Activated CD8-positive, alpha-beta memory T cell treated with anti-CD3 and anti-CD28 coated beads, Interleukin-2, amount 50 U/mL, for 4 hours (primary cell): ENCODE measurements around the gene CCDC187.

Experiments used
- DNase-seq: peaks from one replicate; pipeline ENCODE4 v3.0.0-alpha.2; 2020

CCDC187 gene

DNA sequence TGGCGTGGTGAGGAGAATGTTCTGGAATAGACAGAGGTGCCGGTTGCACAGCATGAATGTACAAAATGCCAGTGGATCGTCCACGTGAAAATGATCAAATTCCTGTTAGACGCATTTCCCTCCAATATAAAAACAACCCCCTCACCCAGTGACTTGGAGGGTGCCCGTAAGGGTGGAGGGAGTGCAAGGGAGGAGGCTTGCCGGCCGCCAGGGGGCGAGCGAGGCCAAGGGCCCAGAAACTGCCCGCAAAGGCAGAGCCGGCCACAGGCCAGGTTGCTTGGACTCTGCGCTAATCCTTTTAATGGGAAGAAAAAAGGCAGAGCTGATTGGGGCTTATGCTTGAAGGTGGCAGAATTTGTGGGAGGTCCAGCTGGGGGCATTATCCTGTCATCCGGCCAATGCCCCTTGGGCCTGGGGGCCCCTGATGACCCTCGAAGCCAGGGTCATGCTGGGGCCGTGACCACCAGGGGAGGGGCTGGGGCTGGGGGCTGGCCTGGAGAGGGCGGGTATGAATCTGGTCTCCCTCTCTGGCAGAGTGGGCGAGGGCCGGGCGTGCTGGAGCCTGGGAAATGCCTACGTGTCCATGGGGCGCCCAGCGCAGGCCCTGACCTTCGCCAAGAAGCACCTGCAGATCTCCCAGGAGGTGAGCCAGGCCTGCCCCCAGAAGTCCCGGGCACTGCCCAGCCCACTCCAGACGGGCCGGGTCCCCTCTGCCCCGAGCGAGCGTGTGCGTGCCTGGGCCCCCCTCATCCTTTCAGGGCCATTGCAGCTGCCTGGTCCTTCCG is 35.5 kb upstream of the CCDC187 start:
- DNase-seq = no peak

GRCh38 chr9:136338511-136338910 is 34.6 kb upstream of the CCDC187 start:
- DNase-seq = no peak

GRCh38 chr9:136337416-136338395 is 33.8 kb upstream of the CCDC187 start:
- DNase-seq = no peak

DNA sequence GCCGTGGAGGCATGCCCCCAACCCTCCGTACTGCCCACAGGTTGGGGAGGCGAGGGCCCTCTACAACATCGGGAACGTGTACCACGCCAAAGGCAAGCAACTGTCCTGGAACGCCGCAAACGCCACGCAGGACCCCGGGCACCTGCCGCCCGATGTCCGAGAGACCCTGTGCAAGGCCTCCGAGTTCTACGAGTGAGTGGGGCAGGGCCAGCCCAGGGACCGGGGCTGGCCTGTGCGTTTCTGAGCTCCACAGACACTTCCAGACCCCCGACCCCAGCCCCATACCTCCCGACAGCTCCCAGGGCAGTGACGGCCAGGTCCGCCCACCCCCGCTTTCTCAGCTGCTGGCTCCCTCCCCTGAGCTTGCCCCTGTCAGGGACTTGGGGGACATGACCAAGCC is 33.0 kb upstream of the CCDC187 start:
- no peak for DNase-seq

DNA sequence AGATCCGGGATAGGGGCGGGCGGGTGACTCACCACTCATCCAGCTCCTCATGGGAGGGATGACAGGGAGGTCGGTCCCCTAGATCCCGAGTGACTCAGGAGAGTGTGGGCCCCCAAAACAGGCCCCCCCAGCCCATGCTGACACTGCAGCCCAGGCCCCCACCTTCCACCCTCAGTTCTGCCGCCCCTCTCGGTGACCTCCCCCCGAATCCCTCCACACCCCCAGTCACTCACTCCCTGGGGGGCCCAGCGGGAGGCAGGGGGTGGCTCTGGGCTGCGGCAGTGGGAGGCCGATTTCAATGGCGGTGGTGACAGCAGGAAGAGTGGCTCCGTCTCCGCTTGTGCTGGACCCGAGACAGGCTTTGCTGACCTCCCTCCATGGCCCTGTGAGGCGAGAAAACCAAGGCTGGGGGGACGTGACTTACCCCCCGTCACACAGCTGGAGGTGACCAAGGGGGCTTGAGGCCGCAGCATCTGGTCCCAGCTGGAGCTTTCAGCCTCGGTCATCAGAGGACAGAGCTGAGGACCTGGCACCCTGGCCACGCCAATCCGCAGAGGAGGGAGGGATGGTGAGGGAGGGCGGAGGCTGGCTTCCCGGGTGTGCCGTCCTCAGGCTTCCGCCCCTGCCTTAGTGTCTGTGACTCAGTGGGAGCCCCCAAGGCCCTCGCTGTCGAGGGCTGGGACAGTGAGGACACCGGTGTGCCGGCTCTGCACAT is 32.4 kb upstream of the CCDC187 start:
- DNase-seq = no peak

- DNase-seq = no peak
Observed at GRCh38 chr9:136335296-136336155, 31.6 kb upstream of the CCDC187 start.

DNA sequence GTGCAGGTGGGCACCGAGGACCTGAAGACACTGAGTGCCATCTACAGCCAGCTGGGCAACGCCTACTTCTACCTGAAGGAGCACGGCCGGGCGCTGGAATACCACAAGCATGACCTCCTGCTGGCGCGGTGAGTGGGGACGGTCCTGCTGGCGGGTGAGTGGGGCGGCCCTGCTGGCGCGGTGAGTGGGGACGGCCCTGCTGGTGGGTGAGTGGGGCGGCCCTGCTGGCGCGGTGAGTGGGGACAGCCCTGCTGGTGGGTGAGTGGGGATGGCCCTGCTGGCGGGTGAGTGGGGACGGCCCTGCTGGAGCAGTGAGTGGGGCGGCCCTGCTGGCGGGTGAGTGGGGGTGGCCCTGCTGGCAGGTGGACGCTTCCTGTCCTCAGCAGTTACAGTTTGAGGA is 30.6 kb upstream of the CCDC187 start:
- no peak for DNase-seq

DNA sequence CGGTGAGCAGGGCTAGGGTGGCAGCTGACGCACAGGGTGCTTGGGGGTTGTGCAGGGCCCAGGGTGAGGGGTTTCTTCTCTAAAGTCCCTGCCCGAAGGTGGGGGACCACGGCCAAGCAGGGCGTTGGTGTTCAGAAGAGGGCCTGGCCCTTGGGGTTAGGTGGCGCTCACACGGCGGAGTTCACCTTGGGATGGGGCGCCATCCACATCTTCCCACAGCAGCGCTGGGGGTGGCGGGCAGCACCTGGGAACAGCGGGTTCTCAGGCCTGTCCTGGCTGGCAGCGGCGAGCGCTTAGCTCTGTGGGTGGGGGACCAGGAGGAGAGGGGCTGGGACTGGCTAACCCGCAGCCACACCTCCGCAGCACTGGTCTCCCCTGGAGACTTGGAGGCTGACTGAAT is 29.6 kb upstream of the CCDC187 start:
- no peak for DNase-seq

- DNase-seq = no peak
Observed at GRCh38 chr9:136333045-136333444, 29.2 kb upstream of the CCDC187 start.

DNA sequence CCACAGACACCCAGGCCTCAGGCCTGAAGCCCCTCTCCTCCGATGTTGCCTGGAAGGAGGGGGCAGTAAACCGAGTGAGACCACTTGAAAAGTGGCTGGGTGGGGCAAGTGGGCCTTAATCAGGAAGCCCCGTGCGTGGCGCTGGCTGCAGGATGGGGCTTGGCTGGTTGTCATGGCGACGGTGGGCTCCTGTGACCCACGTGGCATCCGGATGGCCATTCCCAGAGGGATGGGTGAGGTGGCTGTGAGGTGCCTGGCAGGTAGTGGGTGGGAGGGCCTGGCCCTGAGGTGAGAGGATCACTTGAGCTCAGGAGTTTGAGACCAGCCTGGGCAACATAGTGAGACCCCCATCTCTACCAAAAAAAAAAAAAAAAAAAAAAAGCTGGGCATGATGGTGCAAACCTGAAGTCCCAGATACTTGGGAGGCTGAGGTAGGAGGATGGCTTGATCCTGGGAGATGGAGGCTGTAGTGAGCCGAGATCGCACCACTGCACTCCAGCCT is 28.6 kb upstream of the CCDC187 start:
- DNase-seq = no peak

DNA sequence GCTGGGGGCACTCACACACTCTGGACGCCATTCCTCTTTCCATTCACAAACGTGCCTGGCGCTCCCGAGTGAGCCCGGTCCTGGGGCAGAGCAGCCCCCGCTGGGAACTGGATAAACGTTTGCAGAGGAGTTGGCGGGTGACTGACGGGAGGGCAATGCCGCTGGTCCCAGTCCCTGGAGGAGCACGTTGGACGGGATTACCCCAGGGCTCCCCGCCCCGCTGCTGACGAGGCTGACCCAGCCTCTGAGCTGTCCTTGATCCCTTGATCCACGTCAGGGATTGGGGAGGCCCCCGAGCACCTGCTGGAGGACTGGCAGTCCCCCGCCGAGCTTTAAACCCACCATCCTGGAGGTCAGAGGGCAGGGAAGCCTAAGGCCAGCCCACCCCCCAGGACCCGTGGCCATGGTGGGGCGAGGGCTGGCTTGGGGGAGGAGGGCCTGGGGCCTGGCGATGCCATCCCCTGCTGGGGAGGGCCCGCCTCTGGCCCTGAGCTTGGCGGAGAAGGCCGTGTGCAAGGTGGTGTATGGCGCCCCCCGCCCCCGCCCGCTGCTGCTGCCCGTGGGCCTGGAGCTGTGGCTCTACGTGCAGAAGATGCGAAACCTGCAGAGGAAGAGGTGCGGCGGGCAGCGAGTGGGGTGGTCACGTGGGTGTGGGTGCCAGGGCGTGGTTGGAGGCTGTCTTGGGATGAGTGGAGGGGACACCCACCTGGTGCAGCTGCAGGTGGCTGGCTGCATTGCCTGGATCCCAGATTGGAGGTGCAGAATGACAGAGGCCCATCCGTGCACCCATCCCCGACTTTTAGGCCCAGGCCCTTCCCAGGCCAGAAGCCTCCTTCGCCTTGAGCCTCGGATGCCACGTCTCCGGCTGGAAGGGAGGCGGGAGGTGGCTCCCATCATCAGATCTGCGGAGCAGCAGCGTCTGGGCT is 27.9 kb upstream of the CCDC187 start:
- no peak for DNase-seq

DNA sequence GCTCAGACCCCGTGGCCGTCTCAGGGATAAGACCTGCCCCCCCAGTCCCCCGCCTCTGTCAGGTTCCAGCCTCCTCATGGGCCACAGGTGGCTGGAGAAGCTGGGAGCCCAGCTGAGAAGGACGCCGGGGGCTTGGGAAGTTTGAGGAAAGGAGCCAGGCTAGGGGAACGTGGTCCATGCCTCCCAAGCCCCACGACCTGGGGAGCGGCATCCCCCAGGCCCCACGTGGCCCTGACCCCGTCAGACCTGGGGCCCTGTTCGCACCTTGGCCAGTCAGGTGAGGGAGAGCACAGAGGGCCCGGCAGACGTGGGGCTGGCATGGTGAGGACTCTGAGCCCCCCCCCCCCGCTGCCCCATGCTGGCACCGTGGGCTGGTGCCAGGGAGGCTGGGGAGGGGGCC is 27.1 kb upstream of the CCDC187 start:
- DNase-seq = no peak

- no peak for DNase-seq
Observed at GRCh38 chr9:136330406-136330990, 26.6 kb upstream of the CCDC187 start.

DNA sequence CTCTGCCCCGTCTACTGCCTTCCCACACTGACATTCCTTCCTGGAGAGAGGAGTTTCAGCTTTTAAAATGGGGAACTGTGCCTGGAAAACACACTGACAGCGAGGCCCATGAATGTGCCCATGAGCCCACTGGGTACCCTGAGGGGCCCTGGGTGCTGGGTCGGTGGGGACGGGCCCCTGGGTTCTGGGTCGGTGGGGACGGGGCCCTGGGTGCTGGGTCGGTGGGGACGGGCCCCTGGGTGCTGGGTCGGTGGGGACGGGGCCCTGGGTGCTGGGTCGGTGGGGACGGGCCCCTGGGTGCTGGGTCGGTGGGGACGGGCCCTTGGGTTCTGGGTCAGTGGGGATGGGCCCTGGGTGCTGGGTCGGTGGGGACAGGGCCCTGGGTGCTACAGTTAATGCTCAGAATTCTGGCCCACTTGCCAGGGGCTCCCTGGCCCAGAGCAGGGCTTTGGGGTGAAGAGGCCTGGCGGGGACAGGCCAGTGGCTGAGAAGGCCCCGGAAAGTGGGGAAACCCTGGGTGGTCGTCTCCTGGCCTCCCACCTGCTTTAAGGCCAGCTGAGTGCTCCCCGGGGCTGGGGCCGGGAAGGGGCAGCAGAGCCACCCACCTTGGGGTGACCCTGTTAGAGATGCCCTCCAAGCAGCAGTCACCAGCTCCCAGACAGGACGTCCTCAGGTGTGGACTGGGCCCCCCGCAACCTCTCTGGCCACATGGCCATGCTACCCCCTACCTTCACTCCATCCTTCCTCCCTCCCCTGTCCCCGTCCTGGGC is 25.9 kb upstream of the CCDC187 start:
- DNase-seq = no peak

GRCh38 chr9:136329211-136329627 is 25.3 kb upstream of the CCDC187 start:
- DNase-seq = no peak

DNA sequence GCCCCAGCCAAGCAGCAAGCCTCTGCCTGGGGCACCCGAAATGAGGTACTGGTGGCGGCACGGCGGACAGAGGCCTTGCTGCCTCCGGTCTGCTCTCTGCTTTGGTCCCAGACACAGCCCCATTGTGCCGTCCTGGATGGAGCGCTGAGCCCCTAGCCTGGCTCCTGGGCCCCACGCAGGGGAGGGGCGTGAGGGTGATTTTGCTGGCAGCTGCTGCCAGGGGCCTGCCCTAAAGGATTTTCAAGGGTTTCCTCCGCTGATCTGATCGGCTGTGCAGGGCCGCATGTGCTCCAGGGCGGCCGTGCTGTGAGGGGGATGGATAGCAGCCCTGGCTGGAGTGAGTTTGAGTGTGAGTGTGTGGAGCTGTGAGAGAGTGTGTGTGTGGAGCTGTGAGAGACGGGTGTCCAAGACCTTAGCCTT is 24.7 kb upstream of the CCDC187 start:
- no peak for DNase-seq

DNA sequence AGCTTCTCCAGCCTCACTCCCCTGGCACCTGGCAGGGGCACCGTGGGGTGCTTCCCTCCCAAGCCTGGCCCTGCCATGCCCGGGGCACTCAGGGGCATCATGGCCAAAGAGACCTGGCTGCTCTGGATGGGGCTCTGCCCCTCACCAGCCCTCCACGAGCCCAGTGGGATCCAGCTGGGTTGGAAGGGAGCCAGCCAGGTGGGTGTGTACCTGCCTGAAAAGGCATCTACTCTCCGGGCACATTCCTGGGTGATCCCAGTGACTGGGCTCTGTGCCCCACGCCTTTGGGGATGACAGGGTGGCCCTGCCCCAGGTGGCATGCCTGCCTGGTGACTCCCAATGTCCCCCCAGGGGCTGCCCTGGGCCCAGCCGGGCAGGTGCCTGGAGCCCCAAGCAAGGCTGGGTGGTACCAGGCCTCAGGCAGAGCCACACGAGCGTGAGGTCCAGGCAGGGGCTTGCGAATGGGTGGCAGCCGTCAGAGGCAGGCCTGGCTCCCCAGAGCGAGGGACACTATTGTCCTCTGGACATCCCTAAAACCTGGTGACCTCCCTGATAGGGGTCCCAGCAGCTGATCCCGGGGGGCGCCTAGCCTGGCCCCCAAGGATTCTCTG is 24.2 kb upstream of the CCDC187 start:
- DNase-seq = no peak

- DNase-seq = peak; percentile 60
Observed at GRCh38 chr9:136327304-136327974, 23.5 kb upstream of the CCDC187 start, which contains the start of gene GPSM1. Gene GPSM1 (plus strand): TSS chr9:136327539. CDS start chr9:136327696, 157 bp downstream.
